Mucosa of descending colon (tissue), 3 donors: ENCODE measurements around the gene CHD6. TPM values are rescaled to one million over a fixed set of nuclear protein-coding genes. Genes with fewer than 3 reads are reported as not detected.

ENCODE experiments used
- ATAC-seq: fragments of 200-7000 bp; cut with Tn5 transposase; one replicate; pipeline ENCODE4 v1.9.1; 2020; ENCODE audit warnings: mild to moderate bottlenecking, moderate library complexity
- DNase-seq, 3 donors: peaks; one replicate each; pipeline ENCODE4 v3.0.0-alpha.2; 2020
- H3K36me3 ChIP-seq: fragments of 200-600 bp; one replicate; pipeline ENCODE4 v1.8.0; 2021; ENCODE audit warnings: low read depth, mild to moderate bottlenecking
- H3K4me1 ChIP-seq: fragments of 200-600 bp; one replicate; pipeline ENCODE4 v1.8.0; 2021; ENCODE audit warnings: low read depth, mild to moderate bottlenecking
- H3K4me3 ChIP-seq: fragments of 200-600 bp; one replicate; pipeline ENCODE4 v1.8.0; 2021; ENCODE audit warnings: mild to moderate bottlenecking
- H3K9me3 ChIP-seq: fragments of 200-600 bp; one replicate; pipeline ENCODE4 v1.8.0; 2021; ENCODE audit warnings: mild to moderate bottlenecking
- CTCF ChIP-seq: fragments of 200-600 bp; IDR thresholded peaks from one replicate; pipeline ENCODE4 v1.8.0; 2022; ENCODE audit warnings: antibody characterized with exemption, mild to moderate bottlenecking
- intact Hi-C, 2 donors: fragments of 100-400 bp; cut with DNase I in 1 of 2; cut with micrococcal nuclease in 1 of 2; formaldehyde crosslinking; loops; one replicate each; pipeline versions ENCODE4 v1.11.0 to v1.11.1; 2022; cut with DNase I, micrococcal nuclease
- total RNA-seq, 3 donors: library from RNA; stranded (reverse); fragmentation: NEBNext Ultra II Directional in 2 of 3; extraction: Animal tissue kit (Norgen Biotek cat#: 25700) in 2 of 3; gene quantifications; one replicate each; pipeline versions ENCODE4 v1.2.1 to v1.2.4, GENCODE V29; 2021 to 2023
- donor health status: DM: no; HTN: no; CAD: no; lungs with moderate emphysema.
- donor health status: DM: no; HTN: no; CAD: no.
- donor health status: DM: no; HTN: yes; CAD: no.

Gene CHD6
- total RNA-seq, 3 donors from 2014 or later, result 33.8 to 53.6 (median 43.8) TPM

- DNase-seq (peak in 1 of 3 donors; percentile 10), ATAC-seq (no peak)
- intact Hi-C loops, result no loop called here
- H3K36me3 ChIP-seq, result no peaks in the 10 kb centered on the region
- peaks cover 6% of the 10 kb centered on the region for H3K4me1 ChIP-seq
- no peak overlapping the region for H3K4me3 ChIP-seq
- TF ChIP-seq CTCF, result no peak
- H3K9me3 ChIP-seq, result no peaks in the 10 kb centered on the region
Observed at GRCh38 chr20:41369673-41370072, 248.5 kb downstream of the CHD6 start.

GRCh38 chr20:41367956-41368355, 250.2 kb downstream of the CHD6 start:
- intact Hi-C loops, result no loop called here
- DNase-seq (peak in 1 of 3 donors; percentile 3), ATAC-seq (no peak)
- Histone ChIP-seq H3K4me3 (no peak overlapping the region), H3K36me3 (no peaks in the 10 kb centered on the region), H3K4me1 (peaks cover 6% of the 10 kb centered on the region), H3K9me3 (no peaks in the 10 kb centered on the region)
- TF ChIP-seq CTCF, result no peak

- no peak overlapping the region for H3K4me3 ChIP-seq
- intact Hi-C loops, result no loop called here
- TF ChIP-seq CTCF, result no peak
- ATAC-seq, result no peak
- H3K9me3 ChIP-seq, result no peaks in the 10 kb centered on the region
- peaks cover 6% of the 10 kb centered on the region for H3K4me1 ChIP-seq
- H3K36me3 ChIP-seq, result no peaks in the 10 kb centered on the region
- peak in 1 of 3 donors; percentile 34 for DNase-seq
Observed at GRCh38 chr20:41367393-41367695, 250.8 kb downstream of the CHD6 start.

- DNase-seq (peak in 2 of 3 donors; percentile 18 to 28), ATAC-seq (no peak)
- intact Hi-C loops, result no loop called here
- Histone ChIP-seq H3K36me3 (no peaks in the 10 kb centered on the region), H3K9me3 (no peaks in the 10 kb centered on the region), H3K4me1 (peaks cover 6% of the 10 kb centered on the region), H3K4me3 (no peak within 1 kb of the TSS)
- TF ChIP-seq CTCF, result no peak
Observed at GRCh38 chr20:41366546-41367392, 251.4 kb downstream of the CHD6 start, which contains the start of gene EMILIN3. Gene EMILIN3 (minus strand): TSS chr20:41366818. CDS start chr20:41366634, 184 bp downstream.

- peaks cover 6% of the 10 kb centered on the region for H3K4me1 ChIP-seq
- ATAC-seq, result peak; percentile 11
- H3K9me3 ChIP-seq, result no peaks in the 10 kb centered on the region
- intact Hi-C loops, result no loop called here
- H3K36me3 ChIP-seq, result no peaks in the 10 kb centered on the region
- H3K4me3 ChIP-seq, result no peak overlapping the region
- no peak for TF ChIP-seq CTCF
- peak in 2 of 3 donors; percentile 19 to 30 for DNase-seq
Observed at GRCh38 chr20:41365777-41366545, 252.2 kb downstream of the CHD6 start.
